Fibroblast of lung (primary cell): ENCODE results near the gene LIMA1. TPM values are rescaled to one million over a fixed set of nuclear protein-coding genes. Genes with fewer than 3 reads are reported as not detected.

ENCODE experiments used
- DNase-seq, 2 donors: peaks; one replicate each; pipeline versions ENCODE4 v3.0.0 to v3.0.0-alpha.2; 2010; ENCODE audit warnings: low read depth in 2 of 2
- H2AFZ ChIP-seq: 2 replicates; pipeline ENCODE4 v1.5.1; 2012; ENCODE audit warnings: low read length, control low read depth, inconsistent platforms
- H3K27ac ChIP-seq: 2 replicates; pipeline ENCODE4 v1.5.1; 2011; ENCODE audit warnings: low read length, control low read depth; ENCODE audit not compliant: insufficient read depth
- H3K27me3 ChIP-seq: 2 replicates; pipeline ENCODE4 v1.5.1; 2011; ENCODE audit warnings: mild to moderate bottlenecking, low read length; ENCODE audit not compliant: control insufficient read depth, insufficient read depth
- H3K36me3 ChIP-seq: 2 replicates; pipeline ENCODE4 v1.5.1; 2011; ENCODE audit warnings: low read length; ENCODE audit not compliant: control insufficient read depth, insufficient read depth
- H3K4me1 ChIP-seq: 2 replicates; pipeline ENCODE4 v1.5.1; 2011; ENCODE audit warnings: low read length; ENCODE audit not compliant: control insufficient read depth, insufficient read depth; ENCODE audit errors: extremely low read depth
- H3K4me2 ChIP-seq: 2 replicates; pipeline ENCODE4 v1.5.1; 2011; ENCODE audit warnings: low read length, control low read depth; ENCODE audit not compliant: insufficient read depth; ENCODE audit errors: extremely low read depth
- H3K4me3 ChIP-seq, 4 experiments: fragments of 200-600 bp in 1 of 4; sonication (generic) in 1 of 4; replicated peaks in 1 of 4; 2 replicates each; pipeline ENCODE4 v1.5.1; 2011 to 2016; ENCODE audit warnings: low read length in 4 of 4, low read depth in 3 of 4, mild to moderate bottlenecking in 3 of 4, control low read depth in 2 of 4, inconsistent platforms in 1 of 4, mixed read lengths in 1 of 4; ENCODE audit not compliant: insufficient read depth in 1 of 4; ENCODE audit errors: control extremely low read depth in 1 of 4
- H3K79me2 ChIP-seq: 2 replicates; pipeline ENCODE4 v1.5.1; 2012; ENCODE audit warnings: mild to moderate bottlenecking, low read length, inconsistent platforms; ENCODE audit not compliant: control insufficient read depth, insufficient read depth
- H3K9ac ChIP-seq: 2 replicates; pipeline ENCODE4 v1.5.1; 2011; ENCODE audit warnings: mild to moderate bottlenecking, low read length, control low read depth; ENCODE audit not compliant: insufficient read depth
- H3K9me3 ChIP-seq: 2 replicates; pipeline ENCODE4 v1.5.1; 2012; ENCODE audit warnings: low read depth, low read length; ENCODE audit not compliant: control insufficient read depth, insufficient read depth
- H4K20me1 ChIP-seq: 2 replicates; pipeline ENCODE4 v1.5.1; 2011; ENCODE audit warnings: low read length; ENCODE audit not compliant: control insufficient read depth, insufficient read depth; ENCODE audit errors: extremely low read depth
- CTCF ChIP-seq, 2 donors: IDR thresholded peaks in 1 of 2; conservative IDR thresholded peaks in 1 of 2; 1 replicate in 1 of 2; 2 replicates in 1 of 2; pipeline ENCODE4 v1.5.1; 2011 to 2012; ENCODE audit warnings: low read length in 2 of 2, control low read depth in 1 of 2, inconsistent platforms in 1 of 2, low read depth in 1 of 2, mild to moderate bottlenecking in 1 of 2
- EZH2 ChIP-seq: IDR thresholded peaks from 2 replicates; pipeline ENCODE4 v1.5.1; 2012; ENCODE audit warnings: low read length, control low read depth, mild to moderate bottlenecking; ENCODE audit errors: missing control alignments
- polyA plus RNA-seq, 2 donors: library from polyadenylated mRNA; depleted of rRNA in 1 of 2; stranded (reverse) in 1 of 2; unstranded in 1 of 2; fragments of >200 nt; gene quantifications; 2 replicates each; pipeline ENCODE4 v1.2.1, GENCODE V29; 2011 to 2012; ENCODE audit warnings: missing spikeins in 1 of 2
- total RNA-seq: library from RNA; depleted of rRNA; stranded (reverse); fragments of >200 nt; gene quantifications from 2 replicates; pipeline ENCODE4 v1.2.1, GENCODE V29; 2014

The LIMA1 gene
- total and polyA plus RNA-seq, 2 donors (not counting 1 experiment from before 2014, with no cell fraction given), result 171 to 308 TPM

DNA sequence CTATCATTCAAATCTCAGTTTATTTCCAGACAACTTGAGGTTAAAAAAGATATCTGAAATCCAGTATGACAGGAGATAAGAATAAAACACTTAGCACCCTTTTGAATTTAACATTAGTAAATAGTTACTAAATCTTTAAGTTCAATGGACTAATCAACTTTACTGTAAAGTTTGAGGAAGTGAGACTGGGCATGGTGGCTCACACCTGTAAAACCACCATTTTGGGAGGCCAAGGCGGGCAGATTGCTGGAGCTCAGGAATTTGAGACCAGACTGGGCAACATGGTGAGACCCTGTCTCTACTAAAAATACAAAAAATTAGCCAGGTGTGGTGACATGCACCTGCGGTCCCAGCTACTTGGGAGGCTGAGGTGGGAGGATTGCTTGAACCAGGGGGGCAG, 75.9 kb downstream of the LIMA1 start:
- no peaks in the 10 kb centered on the region for H4K20me1 ChIP-seq
- H3K36me3 ChIP-seq, result peaks cover 7% of the 10 kb centered on the region
- no peak overlapping the region for H2AFZ ChIP-seq
- no peaks in the 10 kb centered on the region for H3K27me3 ChIP-seq
- TF ChIP-seq CTCF (conservative IDR thresholded peaks at IDR 0.05 in 1 of 2, IDR thresholded peaks at IDR 0.05 in 1 of 2; ENCODE audit: low read depth in 1 of 2, low read length in 2 of 2), result no peak
- TF ChIP-seq EZH2, result no peak
- no peaks in the 10 kb centered on the region for H3K9me3 ChIP-seq
- H3K4me1 ChIP-seq, result peaks cover 4% of the 10 kb centered on the region
- no peak overlapping the region for H3K27ac ChIP-seq
- no peak overlapping the region for H3K9ac ChIP-seq
- no peak overlapping the region for H3K4me2 ChIP-seq
- peaks cover 49% of the 10 kb centered on the region for H3K79me2 ChIP-seq
- DNase-seq, result no peak
- no peak overlapping the region for H3K4me3 ChIP-seq

DNA sequence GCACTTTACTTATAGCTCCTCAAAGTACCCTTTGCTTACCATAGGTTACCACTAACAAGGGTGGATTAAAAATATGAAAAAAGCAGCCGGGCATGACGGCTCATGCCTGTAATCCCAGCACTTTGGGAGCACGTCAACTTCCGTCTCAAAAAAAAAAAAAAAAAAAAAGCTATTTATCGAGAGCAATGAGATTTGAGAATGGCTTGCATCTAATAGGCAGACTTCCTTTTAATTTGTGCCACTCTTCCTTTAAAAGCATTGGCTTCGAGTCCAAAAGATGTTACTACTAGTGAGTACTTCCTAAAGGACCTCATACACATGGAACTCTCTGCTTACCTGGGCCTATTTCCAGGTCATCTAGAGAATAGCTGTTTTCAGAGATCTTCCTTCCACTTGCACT, 77.7 kb downstream of the LIMA1 start:
- Histone ChIP-seq H3K27me3 (no peaks in the 10 kb centered on the region), H4K20me1 (no peaks in the 10 kb centered on the region), H3K36me3 (peaks cover 10% of the 10 kb centered on the region), H3K79me2 (peaks cover 36% of the 10 kb centered on the region), H2AFZ (no peak overlapping the region), H3K27ac (no peak overlapping the region), H3K4me3 (no peak overlapping the region), H3K4me1 (peaks cover 8% of the 10 kb centered on the region), H3K4me2 (no peak overlapping the region), H3K9ac (no peak overlapping the region), H3K9me3 (no peaks in the 10 kb centered on the region)
- TF ChIP-seq EZH2 (no peak), CTCF (conservative IDR thresholded peaks at IDR 0.05 in 1 of 2, IDR thresholded peaks at IDR 0.05 in 1 of 2; ENCODE audit: low read depth in 1 of 2, low read length in 2 of 2) (no peak)
- no peak for DNase-seq

- peaks cover 8% of the 10 kb centered on the region for H3K4me1 ChIP-seq
- H3K4me2 ChIP-seq, result no peak overlapping the region
- peaks cover 18% of the 10 kb centered on the region for H3K79me2 ChIP-seq
- no peaks in the 10 kb centered on the region for H3K9me3 ChIP-seq
- H3K27ac ChIP-seq, result no peak overlapping the region
- H3K36me3 ChIP-seq, result peaks cover 14% of the 10 kb centered on the region
- H3K4me3 ChIP-seq, result no peak overlapping the region
- H3K27me3 ChIP-seq, result no peaks in the 10 kb centered on the region
- H2AFZ ChIP-seq, result no peak overlapping the region
- H4K20me1 ChIP-seq, result no peaks in the 10 kb centered on the region
- no peak overlapping the region for H3K9ac ChIP-seq
- DNase-seq, result no peak
- TF ChIP-seq EZH2, result no peak
- no peak for TF ChIP-seq CTCF (conservative IDR thresholded peaks at IDR 0.05 in 1 of 2, IDR thresholded peaks at IDR 0.05 in 1 of 2; ENCODE audit: low read depth in 1 of 2, low read length in 2 of 2)
Measured at GRCh38 chr12:50203691-50204090, 79.6 kb downstream of the LIMA1 start.
